Germinal center (tissue), 1 donor: ENCODE data around the gene BABAM2.
"Not testable (repeated sequence)": the region's sequence is repeated elsewhere in the genome, so short reads cannot be mapped to it uniquely, and the experiment has no call there.

Experiments
- DNase-seq: peaks from one replicate; pipeline ENCODE4 v3.0.0; 2012; ENCODE audit warnings: mixed read lengths, low spot score

Gene BABAM2

GRCh38 chr2:27984153-27984552 lies 93.6 kb downstream of the BABAM2 start:
- no peak for DNase-seq

GRCh38 chr2:27988306-27988705 lies 97.8 kb downstream of the BABAM2 start:
- DNase-seq = no peak

GRCh38 chr2:27988718-27989117 lies 98.2 kb downstream of the BABAM2 start:
- DNase-seq = no peak

- no peak for DNase-seq
These were observed 98.6 kb downstream of the BABAM2 start for GRCh38 chr2:27989149-27989548.

- DNase-seq = no peak
These were observed 99.6 kb downstream of the BABAM2 start for GRCh38 chr2:27990030-27990590.

GRCh38 chr2:27991146-27991545 lies 100.6 kb downstream of the BABAM2 start:
- DNase-seq = no peak

- DNase-seq = no peak
These were observed 102.4 kb downstream of the BABAM2 start for GRCh38 chr2:27992787-27993401.

- DNase-seq = no peak
These were observed 102.9 kb downstream of the BABAM2 start for GRCh38 chr2:27993402-27993787.

GRCh38 chr2:27993950-27994728 lies 103.6 kb downstream of the BABAM2 start:
- DNase-seq = no peak

- no peak for DNase-seq
These were observed 105.8 kb downstream of the BABAM2 start for GRCh38 chr2:27996156-27996922.

- no peak for DNase-seq
These were observed 109.8 kb downstream of the BABAM2 start for GRCh38 chr2:28000287-28000686.

- DNase-seq = no peak
These were observed 111.7 kb downstream of the BABAM2 start for GRCh38 chr2:28002181-28002580.

GRCh38 chr2:28004086-28004485 lies 113.6 kb downstream of the BABAM2 start:
- no peak for DNase-seq

GRCh38 chr2:28009732-28010131 lies 119.2 kb downstream of the BABAM2 start:
- no peak for DNase-seq

- no peak for DNase-seq
These were observed 120.8 kb downstream of the BABAM2 start for GRCh38 chr2:28011322-28011737.

GRCh38 chr2:28018474-28018873 lies 127.9 kb downstream of the BABAM2 start:
- not testable (repeated sequence) for DNase-seq

- DNase-seq = not testable (repeated sequence)
These were observed 129.0 kb downstream of the BABAM2 start for GRCh38 chr2:28019521-28019920.

- no peak for DNase-seq
These were observed 131.4 kb downstream of the BABAM2 start for GRCh38 chr2:28021898-28022297.

- DNase-seq = no peak
These were observed 134.6 kb downstream of the BABAM2 start for GRCh38 chr2:28025123-28025522.

- not testable (repeated sequence) for DNase-seq
These were observed 135.7 kb downstream of the BABAM2 start for GRCh38 chr2:28026230-28026629.

- DNase-seq = no peak
These were observed 137.5 kb downstream of the BABAM2 start for GRCh38 chr2:28028025-28028424.

GRCh38 chr2:28030600-28030999 lies 140.1 kb downstream of the BABAM2 start:
- no peak for DNase-seq

GRCh38 chr2:28032816-28033215 lies 142.3 kb downstream of the BABAM2 start:
- DNase-seq = no peak
